Fibroblast of mammary gland (primary cell): Measurements from ENCODE around the gene KCNC4.

Experiments used
- DNase-seq: peaks from one replicate; pipeline ENCODE4 v3.0.0-alpha.2; 2010; ENCODE audit warnings: low read depth
- H3K4me3 ChIP-seq: 2 replicates; pipeline ENCODE4 v1.5.1; 2011; ENCODE audit warnings: low read depth, mild to moderate bottlenecking, low read length, moderate library complexity; ENCODE audit not compliant: control insufficient read depth
- CTCF ChIP-seq: conservative IDR thresholded peaks from 2 replicates; pipeline ENCODE4 v1.5.1; 2011; ENCODE audit warnings: low read depth, low read length, inconsistent platforms; ENCODE audit not compliant: control insufficient read depth, insufficient read depth

The KCNC4 gene

GRCh38 chr1:110215621-110216515 is 5.8 kb downstream of the KCNC4 start:
- no peak for DNase-seq
- no peak overlapping the region for H3K4me3 ChIP-seq
- TF ChIP-seq CTCF, result no peak

GRCh38 chr1:110216844-110217444 is 6.8 kb downstream of the KCNC4 start:
- no peak for DNase-seq
- no peak overlapping the region for H3K4me3 ChIP-seq
- no peak for TF ChIP-seq CTCF

DNA sequence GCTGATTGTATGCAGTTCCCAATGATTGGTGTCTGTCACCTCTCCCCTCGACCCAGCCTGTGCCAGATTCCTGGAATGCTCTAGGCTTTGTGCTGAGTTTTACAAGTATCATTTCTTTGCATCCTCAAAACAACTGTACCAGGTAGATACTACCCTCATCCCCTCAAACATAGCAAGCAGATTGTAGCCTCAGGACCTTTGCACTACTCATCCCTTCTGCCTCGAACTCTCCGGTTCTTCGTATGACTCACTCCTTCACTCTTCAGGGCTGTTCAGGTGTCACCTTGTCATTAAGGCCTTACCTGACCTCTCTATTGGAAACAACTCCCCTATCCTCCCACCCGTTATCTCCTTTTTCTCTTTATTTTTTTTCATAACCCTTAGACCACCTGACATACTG is 8.0 kb downstream of the KCNC4 start:
- H3K4me3 ChIP-seq, result no peak overlapping the region
- TF ChIP-seq CTCF, result no peak
- no peak for DNase-seq

GRCh38 chr1:110218739-110219138 is 8.6 kb downstream of the KCNC4 start:
- TF ChIP-seq CTCF, result no peak
- no peak for DNase-seq

GRCh38 chr1:110220324-110220723 is 10.2 kb downstream of the KCNC4 start:
- no peak for DNase-seq
- no peak for TF ChIP-seq CTCF
- H3K4me3 ChIP-seq, result no peak overlapping the region

More at GRCh38 chr1:110218739-110219138, 8.6 kb downstream of the KCNC4 start:
- no peak overlapping the region for H3K4me3 ChIP-seq

- DNase-seq, result no peak
- no peak overlapping the region for H3K4me3 ChIP-seq
- no peak for TF ChIP-seq CTCF
Observed at GRCh38 chr1:110221119-110221518, 11.0 kb downstream of the KCNC4 start.
